GM21576 (cell line): ENCODE measurements around the gene SYT15.
"Not testable (repeated sequence)": the region's sequence is repeated elsewhere in the genome, so short reads cannot be mapped to it uniquely, and the experiment has no call there.

Experiments
- ATAC-seq: cut with Tn5 transposase; IDR thresholded peaks from one replicate; pipeline ENCODE4 v1.9.1; 2021; ENCODE audit warnings: mild to moderate bottlenecking, moderate library complexity; ENCODE audit not compliant: unreplicated experiment

Gene SYT15

DNA sequence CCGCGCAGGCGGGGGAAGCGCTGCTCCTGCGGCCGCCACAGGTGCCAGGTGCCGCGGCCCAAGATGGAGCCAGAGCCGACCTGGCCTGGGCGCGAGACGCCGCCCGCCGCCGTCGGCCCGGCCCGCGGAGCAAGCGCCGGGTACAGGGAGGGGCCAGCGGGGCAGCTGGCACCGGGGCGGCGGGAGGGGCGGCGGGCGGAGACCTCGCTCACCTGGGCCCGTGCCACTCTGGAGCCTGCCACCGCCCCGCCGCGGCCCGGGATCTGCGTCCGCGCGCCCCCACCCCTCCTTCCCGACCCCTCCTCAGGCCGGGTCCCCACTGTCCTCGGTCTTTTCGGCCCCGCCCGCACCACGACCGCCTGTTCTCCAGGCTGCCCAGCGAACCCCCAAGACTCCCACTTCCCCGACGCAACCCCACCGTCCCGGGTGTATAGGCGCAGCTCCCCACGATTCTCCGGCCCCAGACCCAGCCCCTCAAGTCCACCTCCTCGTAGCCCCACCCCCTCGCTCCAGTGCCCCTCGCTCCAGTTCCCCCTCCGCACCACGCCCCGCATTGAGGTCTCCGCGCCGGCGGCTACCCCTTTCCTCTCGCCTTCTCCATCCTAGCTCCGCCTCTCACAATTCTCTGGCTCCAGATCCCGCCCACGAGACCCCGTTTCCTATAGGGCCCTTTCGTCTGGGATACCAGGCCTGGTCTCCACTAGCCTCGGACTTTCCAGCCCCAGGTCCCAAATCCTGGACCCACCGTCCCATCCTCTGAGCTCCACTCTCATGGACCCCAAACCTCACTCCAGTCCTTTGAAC lies 22.2 kb upstream of the SYT15 start, which contains the start of gene GPRIN2:
Gene GPRIN2, minus strand, starts transcription at position 144 of the 804 bp plus-strand sequence. CDS start 5,922 bp downstream, outside the sequence.
- ATAC-seq: no peak

DNA sequence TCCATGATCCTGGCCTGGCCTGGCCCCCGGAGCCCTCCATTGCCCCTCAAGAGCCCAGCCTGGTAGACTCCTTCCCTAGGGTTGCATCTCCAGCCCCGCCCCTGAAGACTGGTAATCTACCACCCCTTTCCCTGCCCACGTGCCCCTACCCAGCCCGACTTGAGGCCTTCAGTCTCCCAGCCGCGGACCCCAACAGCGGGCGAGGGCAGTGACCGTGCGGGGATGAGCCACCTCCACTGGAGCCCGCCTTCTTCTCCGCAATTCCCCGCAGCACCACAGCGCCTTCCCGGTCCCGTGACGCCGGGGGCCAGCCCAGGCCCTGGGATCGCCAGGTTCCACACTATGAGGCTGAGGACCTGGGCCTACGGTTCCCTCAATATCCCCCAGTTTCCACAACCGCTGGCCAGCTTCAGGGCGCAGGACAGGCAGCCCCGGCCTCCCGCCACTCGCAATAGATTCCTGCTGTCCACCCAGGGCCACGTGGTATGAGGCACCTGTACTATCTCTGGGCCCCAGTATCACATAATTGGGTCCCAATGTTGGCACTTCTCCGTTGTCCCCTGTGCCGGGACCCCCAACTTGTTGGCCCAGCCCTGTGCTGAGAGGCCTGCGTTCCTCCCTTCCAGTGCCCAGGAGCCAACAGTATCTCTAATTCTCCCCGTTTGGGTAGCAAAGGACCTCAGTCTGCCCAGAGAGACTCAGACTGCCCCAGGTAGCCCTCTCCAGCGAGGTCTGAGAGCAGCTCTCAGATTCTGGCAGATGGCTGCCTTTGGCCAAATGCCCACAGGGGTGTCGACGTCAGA lies 21.4 kb upstream of the SYT15 start:
- ATAC-seq: no peak

DNA sequence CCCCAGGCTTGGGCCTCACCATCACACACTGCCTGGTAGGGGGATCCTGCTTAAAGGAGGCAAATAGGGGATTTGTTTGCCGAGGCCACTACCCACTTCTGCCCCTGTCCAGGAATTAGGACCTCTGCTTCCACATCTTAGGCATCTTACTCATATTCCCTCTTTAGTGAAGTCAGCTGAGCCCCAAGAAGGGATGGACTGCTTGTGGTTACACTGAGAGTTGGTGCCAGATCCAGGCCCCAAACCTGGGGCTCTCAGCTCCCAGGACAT lies 20.9 kb upstream of the SYT15 start:
- no peak for ATAC-seq

DNA sequence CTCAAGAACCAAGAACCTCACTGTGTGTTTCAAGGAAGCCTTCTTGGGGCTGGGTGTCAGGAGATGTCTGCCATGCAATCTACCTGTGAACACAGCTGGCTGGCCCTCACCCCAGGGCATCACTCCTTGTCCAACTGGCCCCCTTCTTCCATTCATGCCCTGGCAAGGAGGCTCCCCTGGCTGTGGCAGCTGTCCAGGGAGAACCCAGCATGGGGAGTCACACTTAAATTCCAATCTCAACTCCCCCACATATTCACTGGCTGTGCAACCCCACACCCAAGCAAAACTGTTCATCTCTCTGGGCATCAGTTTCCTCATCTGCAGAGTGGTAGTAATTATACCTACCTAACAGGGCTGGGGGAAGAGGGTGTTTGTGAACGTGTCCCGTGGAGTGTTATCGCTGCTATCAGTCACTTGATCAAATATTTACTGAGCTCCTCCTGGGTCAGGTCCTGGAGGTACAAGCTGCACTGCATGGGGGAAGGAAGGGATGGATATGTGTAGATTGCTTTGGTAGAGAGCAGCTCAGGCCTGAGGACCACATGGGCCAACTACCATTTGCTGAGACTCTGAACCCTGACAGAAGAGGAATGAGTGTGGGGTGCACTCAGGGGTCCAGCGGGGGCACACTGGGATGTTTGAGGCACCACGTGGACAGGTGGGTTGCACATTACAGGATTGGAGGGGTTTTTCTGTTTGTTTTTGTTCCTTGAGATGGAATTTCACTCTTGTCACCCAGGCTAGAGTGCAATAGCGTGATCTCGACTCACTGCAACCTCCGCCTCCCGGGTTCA lies 20.3 kb upstream of the SYT15 start:
- ATAC-seq: no peak

DNA sequence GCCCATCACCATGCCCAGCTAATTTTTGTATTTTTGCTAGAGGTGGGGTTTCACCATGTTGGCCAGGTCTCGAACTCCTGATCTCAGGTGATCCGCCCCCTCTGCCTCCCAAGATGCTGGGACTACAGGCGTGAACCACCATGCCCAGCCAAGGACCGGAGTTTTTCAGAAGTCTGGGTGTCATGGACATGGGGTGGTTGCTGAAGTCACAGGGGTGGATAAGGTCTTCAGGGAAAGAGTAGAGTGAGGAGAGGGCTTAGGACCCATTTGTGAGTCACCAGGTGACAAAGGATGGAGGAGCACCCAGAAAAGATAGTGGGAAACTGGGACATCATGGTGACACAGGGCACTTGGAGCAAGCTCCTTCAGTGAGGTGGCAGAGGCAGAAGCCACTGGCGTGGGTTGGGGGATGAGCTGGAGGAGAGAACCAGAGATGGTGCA lies 19.7 kb upstream of the SYT15 start:
- no peak for ATAC-seq

DNA sequence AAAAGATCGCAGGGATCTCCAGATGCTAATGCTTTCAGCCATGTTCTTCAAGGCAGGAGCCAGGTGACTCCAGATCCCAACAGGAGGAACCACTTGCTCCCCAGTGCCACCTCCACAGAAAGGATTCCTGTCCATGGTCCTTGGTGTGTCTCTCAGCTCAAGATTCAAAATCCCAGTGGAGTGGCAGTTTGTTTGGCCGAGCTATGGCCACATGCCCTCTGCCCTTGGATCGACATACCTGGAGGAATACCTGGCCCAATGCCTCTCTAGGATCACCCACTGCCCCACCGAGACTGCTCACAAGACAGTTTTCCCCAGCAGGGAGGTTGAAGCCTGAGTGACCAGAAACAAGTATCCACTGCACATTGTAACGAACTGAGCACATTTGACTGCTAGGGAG lies 18.5 kb upstream of the SYT15 start:
- no peak for ATAC-seq

DNA sequence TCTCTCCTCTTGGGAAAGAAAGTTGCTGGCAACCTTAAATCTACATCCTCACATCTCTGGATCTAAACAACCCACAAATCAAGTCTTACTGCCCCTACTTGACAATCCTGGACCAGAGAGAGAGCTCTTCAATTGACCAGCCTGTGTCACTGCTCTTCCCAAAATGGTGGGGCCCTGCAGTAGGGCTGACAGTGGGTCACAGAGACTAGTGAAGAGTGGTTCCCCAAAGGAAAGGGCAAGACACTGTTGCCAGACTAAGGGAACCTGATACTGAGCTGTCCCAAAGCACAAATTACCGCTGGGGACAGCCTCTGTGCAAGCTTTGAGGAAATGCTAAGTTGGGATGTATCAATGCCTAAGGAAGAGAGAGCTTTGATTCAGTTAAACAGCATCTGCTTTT lies 18.0 kb upstream of the SYT15 start:
- no peak for ATAC-seq

DNA sequence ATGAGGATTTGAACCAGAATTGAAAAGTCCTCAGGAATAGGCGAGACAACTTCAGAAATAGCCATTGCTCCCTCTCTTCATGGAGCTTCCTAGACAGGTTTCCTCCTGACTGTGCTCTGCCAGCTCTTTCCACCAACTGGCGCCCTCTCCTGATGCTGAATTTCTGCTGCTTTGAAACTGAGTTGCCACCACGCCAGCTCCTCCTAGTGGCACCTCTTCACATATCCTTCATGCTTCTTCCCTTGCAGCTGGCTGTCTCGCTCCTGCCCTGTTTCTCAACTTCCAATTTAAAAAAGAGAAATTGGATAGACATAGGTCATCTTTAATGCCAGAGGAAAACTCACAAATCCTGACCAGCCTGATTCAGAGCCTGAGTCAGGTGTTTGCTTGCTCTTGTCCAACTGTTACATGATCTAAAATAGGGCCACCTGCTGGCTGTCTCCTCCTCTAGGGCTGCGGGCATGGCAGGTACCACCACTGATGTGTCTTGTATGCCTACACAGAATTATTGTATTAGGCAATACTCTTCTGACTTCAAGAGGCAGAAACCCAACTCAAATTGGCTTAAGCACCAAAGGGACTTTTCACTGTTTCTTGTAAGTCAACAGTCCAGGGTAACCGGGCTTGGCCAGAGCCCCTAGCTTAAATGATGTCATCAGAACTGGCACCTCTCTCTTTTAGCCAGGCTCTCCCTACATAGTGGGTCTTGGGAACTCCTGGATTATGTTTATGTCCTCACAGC lies 13.2 kb upstream of the SYT15 start:
- ATAC-seq: not testable (repeated sequence)

DNA sequence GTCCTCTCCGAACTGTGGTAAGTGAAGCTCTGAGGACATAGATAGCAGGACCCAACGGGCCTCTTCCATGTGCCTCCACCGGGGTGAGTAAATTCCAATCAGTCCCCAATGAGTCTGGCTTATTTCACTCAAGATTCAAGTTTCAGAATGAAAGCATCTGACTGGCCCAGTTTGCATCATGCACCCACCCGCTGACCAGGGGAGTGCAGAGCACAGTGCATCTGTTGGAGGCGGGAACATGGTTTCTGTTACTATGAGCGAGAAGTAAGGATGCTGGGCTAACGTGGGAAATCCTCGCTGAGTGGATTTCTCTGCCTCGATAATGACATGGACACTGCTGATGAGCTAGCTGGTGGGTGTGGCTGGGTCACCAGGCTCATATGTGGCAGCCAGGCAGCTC lies 11.8 kb upstream of the SYT15 start:
- not testable (repeated sequence) for ATAC-seq

DNA sequence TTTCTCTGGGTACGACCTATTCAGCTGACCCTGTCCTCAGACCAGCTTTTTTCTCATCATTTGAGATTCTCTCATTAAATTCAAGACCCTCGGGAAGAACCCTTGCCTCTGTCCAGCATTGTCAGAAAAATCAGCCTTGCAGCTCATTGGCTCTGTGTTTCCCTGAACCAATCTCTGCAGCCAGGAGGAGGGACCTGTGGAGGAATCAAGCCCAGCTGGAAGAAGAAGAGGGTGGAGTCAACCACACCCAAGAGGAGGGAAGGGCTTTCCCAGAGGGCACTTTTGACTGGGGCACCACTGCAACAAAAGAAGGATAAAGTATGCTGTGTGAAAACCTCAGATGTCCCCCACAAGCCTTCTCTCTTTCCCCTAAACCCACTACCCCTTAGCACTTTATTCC lies 8.3 kb upstream of the SYT15 start:
- not testable (repeated sequence) for ATAC-seq

DNA sequence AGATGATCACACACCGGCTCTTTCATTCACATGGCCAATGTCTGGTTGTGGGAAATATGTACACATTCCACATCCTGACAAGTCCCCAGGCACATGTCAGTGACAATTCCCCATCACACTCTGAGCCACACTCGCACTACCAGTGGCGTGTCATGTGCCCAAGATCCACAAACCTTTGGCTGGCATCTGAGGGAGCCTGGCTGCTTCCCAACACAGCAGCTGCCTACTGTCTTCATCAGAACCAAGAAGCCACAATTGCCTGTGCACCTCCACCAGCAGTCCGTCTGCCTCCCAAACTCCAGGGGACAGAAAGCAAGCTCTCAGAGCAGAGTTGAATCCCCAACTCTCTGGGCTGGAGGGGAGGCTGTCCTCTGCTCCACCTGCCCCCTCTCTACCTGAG lies 6.2 kb upstream of the SYT15 start:
- ATAC-seq: not testable (repeated sequence)

DNA sequence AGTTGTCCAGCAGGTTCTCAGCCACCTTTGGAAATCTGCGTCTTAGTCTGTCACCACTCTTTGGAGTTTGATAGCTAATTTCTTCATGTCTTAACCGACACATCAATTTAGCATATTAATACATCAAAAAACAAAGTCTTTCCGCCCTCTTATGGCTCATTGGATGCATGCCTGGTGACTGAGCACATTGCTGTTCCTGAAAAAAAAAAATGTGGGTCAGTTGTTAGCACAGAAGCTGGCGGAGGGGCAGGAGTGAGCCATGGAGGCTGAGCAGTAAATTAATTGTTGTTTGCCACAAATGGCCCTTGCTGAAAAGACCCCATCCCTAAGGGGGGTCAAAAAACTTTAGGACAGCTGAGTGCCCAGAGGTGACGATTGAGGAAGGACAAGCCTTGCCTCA lies 5.6 kb upstream of the SYT15 start:
- not testable (repeated sequence) for ATAC-seq

DNA sequence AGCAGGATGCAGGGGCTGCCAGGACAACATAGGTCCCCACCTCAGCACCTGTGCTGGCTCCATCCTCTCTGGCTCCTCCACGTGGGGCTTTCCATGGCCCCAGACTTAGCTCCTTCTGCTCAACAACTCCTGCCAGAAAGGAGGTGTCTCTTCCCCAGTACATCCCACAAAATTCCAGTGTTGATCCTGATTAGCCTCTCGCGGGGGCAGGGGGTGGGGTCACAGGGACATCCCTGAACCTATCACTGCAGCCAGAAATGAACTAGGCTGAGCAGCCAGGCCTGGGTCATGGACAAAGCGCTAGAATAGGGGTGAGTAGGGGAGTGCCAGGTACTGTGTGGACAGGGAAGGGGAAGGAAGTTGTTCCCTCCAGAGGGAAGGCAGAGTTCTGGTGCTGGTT lies 5.0 kb upstream of the SYT15 start:
- not testable (repeated sequence) for ATAC-seq

DNA sequence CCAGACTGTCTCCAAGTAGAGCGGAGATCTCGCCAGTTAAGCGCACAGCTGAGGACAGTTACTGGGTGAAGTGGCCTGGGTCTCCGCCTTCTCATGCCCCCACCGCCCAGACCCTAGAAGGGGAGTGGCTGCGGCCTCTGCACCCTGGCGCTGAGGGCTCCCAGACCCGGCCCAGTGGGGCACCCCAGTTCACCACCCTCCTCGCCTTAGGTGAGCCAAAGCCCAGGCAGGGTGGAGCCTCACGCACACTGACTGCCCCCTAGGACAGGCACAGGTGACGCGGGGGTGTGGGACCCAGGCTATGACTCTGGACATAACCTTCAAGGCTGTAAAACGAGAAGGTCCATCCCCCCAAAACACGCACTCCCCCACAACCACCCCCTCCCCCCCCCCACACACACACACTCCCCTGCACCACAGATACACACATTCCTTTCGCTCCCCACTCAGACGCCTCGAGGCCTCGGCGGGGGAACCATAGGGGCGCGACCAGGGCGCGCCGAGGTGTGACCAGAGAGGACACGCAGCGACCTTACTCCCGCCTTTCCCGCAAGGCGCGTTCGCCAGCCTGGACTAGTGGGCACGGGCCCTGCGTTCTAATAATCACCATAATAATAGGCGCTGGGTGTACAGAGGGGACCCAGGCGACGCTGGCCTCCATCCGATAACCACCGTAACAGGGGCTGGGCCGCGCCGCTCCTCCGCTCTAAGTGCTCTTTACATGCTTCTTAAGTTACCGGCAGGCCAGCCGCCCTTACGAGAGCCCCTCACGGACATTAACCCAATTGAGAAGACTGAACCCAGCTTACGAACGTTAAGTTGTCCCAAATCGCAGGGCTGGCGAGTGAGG lies 1.1 kb upstream of the SYT15 start:
- not testable (repeated sequence) for ATAC-seq

DNA sequence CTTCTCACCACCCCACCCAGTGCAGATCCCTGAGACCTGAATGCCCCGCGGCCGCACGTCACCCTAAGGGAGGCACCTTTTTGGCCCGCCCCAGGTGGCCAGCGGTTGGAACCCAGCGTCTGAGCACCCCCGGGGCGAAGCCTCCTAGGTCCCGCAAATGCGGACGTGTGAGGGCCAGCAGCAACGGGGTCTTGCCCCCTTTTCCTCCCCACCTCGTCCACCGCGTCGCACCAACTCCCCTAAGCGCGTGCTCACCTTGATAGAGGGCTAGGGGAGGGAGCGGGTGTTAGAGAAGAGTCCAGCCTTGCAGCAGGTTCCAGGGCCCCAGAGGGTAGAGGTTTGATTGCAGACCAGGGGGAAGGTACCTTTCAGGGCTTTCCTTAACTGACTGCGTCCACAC lies 450 bp downstream of the SYT15 start:
- not testable (repeated sequence) for ATAC-seq

DNA sequence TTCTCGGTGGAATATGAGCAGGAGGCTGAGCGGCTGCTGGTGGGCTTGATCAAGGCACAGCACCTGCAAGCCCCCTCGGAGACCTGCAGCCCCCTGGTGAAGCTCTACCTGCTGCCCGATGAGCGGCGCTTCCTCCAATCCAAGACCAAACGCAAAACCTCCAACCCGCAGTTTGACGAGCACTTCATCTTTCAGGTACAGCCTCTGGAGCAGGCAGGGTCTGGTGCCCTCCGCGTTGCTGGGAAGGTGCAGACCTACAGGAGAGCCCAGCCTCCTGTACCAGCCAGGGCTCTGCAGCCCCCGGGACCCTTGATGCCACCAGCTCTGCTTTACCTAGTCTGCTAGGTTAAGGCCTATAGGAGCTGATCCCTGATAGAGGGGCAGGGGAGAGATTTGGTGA lies 3.1 kb downstream of the SYT15 start:
- not testable (repeated sequence) for ATAC-seq

DNA sequence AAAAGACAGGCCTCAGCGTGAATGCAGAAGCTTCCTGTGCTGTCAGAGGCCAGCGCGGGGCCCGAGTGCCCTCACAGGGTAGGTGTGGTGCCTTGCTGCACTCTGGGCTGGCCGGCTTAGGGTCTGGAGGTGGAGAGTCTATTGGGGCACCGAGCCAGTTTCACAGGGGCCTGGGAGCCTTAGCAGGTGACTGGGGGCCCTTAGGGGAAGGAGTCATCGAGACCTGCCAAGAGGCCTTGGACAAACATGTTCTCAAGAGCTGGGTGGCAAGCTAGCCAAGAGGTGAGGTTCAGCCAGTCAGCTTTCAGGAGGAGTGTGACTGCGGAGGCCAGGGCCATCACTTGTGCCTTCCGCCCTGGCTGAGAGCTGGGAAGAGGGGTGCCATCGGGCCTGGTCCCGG lies 3.6 kb downstream of the SYT15 start:
- ATAC-seq: not testable (repeated sequence)

DNA sequence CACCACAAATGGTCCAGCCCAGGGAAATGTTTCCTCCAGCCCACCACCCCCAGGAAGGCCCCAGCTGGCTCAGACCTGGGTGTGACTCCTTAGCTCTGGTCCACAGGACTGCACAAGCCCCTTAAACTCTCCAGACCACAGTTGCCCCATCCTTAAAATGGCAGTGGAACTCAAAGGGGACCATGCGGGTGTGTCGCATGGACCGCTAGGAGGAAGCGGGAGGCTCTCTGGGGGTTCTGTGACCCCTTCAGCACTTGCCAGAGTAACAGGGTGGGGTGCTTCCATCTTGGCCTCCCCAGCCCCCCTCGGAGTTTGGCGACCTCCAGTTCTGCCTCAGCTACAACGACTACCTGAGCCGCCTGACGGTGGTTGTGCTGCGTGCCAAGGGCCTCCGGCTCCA lies 5.3 kb downstream of the SYT15 start:
- ATAC-seq: not testable (repeated sequence)

DNA sequence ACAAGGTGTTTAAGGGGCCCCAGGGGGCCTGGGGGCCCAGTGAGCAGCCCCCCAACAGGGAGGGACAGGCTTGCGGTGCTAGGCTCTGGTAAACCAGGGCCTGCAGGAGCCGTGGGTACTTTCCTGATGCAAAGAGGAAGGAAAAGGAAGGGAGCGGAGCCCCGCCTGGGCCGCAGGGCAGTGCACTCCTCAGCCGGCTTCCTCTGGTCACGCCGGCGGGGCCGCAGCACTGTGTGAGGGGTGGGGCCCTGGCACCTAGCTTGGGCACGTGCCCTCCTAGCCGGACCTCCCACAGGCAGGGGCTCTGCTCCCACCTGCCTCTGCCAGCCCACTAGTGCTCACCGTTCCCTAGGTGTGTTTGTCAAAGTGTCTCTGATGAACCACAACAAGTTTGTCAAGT lies 6.3 kb downstream of the SYT15 start:
- ATAC-seq: not testable (repeated sequence)

DNA sequence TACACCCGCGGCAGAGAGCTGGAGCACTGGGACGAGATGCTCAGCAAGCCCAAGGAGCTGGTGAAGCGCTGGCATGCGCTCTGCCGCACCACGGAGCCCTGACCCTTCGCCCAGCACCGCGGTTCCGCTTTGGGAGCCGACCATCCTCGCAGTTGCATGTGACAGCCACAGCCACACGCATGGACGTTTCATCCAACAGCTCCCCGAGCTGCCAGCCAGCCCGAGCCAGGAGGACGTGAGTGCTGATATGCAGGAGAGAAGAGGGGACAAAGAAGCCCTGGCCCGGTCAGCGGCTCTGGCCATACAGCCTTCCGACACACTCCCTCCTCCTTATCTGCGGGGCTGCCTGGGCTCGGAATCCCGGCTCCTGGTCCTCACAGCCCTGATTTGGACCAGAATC lies 8.6 kb downstream of the SYT15 start:
- ATAC-seq: not testable (repeated sequence)
